HG03378 (cell line): ENCODE data around the gene SLX4IP.

Experiments
- ATAC-seq: cut with Tn5 transposase; IDR thresholded peaks from one replicate; pipeline ENCODE4 v1.9.1; 2021; ENCODE audit warnings: mild to moderate bottlenecking, moderate library complexity; ENCODE audit not compliant: unreplicated experiment

Gene SLX4IP

GRCh38 chr20:10625641-10626040 lies 190.5 kb downstream of the SLX4IP start:
- no peak for ATAC-seq

GRCh38 chr20:10626896-10627295 lies 191.8 kb downstream of the SLX4IP start:
- ATAC-seq, result no peak

GRCh38 chr20:10629946-10630650 lies 195.0 kb downstream of the SLX4IP start:
- ATAC-seq, result no peak

- ATAC-seq, result no peak
Measured at GRCh38 chr20:10631126-10631525, 196.0 kb downstream of the SLX4IP start.

- ATAC-seq, result no peak
Measured at GRCh38 chr20:10632721-10633509, 197.8 kb downstream of the SLX4IP start.

- no peak for ATAC-seq
Measured at GRCh38 chr20:10633718-10634117, 198.6 kb downstream of the SLX4IP start.

- no peak for ATAC-seq
Measured at GRCh38 chr20:10634211-10634610, 199.1 kb downstream of the SLX4IP start.

- no peak for ATAC-seq
Measured at GRCh38 chr20:10634683-10635411, 199.7 kb downstream of the SLX4IP start.

- no peak for ATAC-seq
Measured at GRCh38 chr20:10635476-10636208, 200.5 kb downstream of the SLX4IP start.

- no peak for ATAC-seq
Measured at GRCh38 chr20:10636326-10636818, 201.3 kb downstream of the SLX4IP start.

GRCh38 chr20:10637031-10637559 lies 202.0 kb downstream of the SLX4IP start:
- no peak for ATAC-seq

GRCh38 chr20:10637563-10637962 lies 202.5 kb downstream of the SLX4IP start:
- ATAC-seq, result no peak

GRCh38 chr20:10639077-10639736 lies 204.1 kb downstream of the SLX4IP start:
- no peak for ATAC-seq

GRCh38 chr20:10639737-10640556 lies 204.8 kb downstream of the SLX4IP start:
- no peak for ATAC-seq

GRCh38 chr20:10640897-10641296 lies 205.8 kb downstream of the SLX4IP start:
- no peak for ATAC-seq

- no peak for ATAC-seq
Measured at GRCh38 chr20:10641467-10641866, 206.4 kb downstream of the SLX4IP start.

GRCh38 chr20:10641893-10642292 lies 206.8 kb downstream of the SLX4IP start:
- ATAC-seq, result no peak

GRCh38 chr20:10642856-10643559 lies 207.9 kb downstream of the SLX4IP start:
- no peak for ATAC-seq

- no peak for ATAC-seq
Measured at GRCh38 chr20:10643560-10643873, 208.4 kb downstream of the SLX4IP start.
